Measurements from ENCODE around the gene PLXNB3.

The PLXNB3 gene

GRCh38 chrX:153781428-153782047, 17.5 kb downstream of the PLXNB3 start:
- TF ChIP-seq PBX3 (CRISPR knock-in tag; IDR thresholded peaks at IDR 0.05) = 0 out of 2 replicates have a peak, but pooled peaks have one; percentile 31
- 0 out of 2 replicates have a peak, but pooled peaks have one; percentile 20 for TF ChIP-seq KLF17 (tag by site-specific recombination; IDR thresholded peaks at IDR 0.05)
- no peak for TF ChIP-seq PRDM6 (tag by site-specific recombination; IDR thresholded peaks at IDR 0.05)
- TF ChIP-seq GLIS1 (tag by site-specific recombination; IDR thresholded peaks at IDR 0.05) = peak; percentile 89
- peak; percentile 79 for TF ChIP-seq ZIC2 (tag by site-specific recombination; IDR thresholded peaks at IDR 0.05)
- peak; percentile 66 for TF ChIP-seq GLIS2 (tag by site-specific recombination; IDR thresholded peaks at IDR 0.05)
- peak; percentile 21; the same call in 1 of the 2 replicates for TF ChIP-seq SP2 (tag by site-specific recombination; IDR thresholded peaks at IDR 0.05)
- TF ChIP-seq KLF1 (tag by site-specific recombination; IDR thresholded peaks at IDR 0.05) = peak; percentile 51
- no peak for TF ChIP-seq ZNF157 (tag by site-specific recombination; IDR thresholded peaks at IDR 0.05)
- TF ChIP-seq ZNF585B (tag by site-specific recombination; IDR thresholded peaks at IDR 0.05) = no peak
- TF ChIP-seq ZNF610 (tag by site-specific recombination; IDR thresholded peaks at IDR 0.05; ENCODE audit: borderline replicate concordance) = no peak
- ChIA-PET CTCF (interaction anchor here (1.2 to 2.0 kb wide), 3 partner anchors 12 to 171 kb away, joined by 3 to 10 read pairs (median 3); partner anchors contain the start of gene PLXNB3), POLR2A (interaction anchor here (0.8 to 3.3 kb wide), 5 partner anchors 10 to 154 kb away, joined by 3 to 16 read pairs (median 4); partner anchors contain the start of genes IDH3G, NAA10 and SSR4)
- H3K4me3 ChIP-seq (ENCODE audit: low read depth, low read length) = no peak overlapping the region
- H3K36me3 ChIP-seq (ENCODE audit: control insufficient read depth in 2 of 2, insufficient read depth in 1 of 2, low read length in 2 of 2) = peaks cover 0 to 18% of the 10 kb centered on the region in 2 experiments; a peak in 1 of 3 replicates
- no peaks in the 10 kb centered on the region for H3K9me3 ChIP-seq (ENCODE audit: control insufficient read depth, insufficient read depth, low read depth, low read length)
- no peaks in the 10 kb centered on the region for H3K4me1 ChIP-seq (ENCODE audit: control insufficient read depth, insufficient read depth, low read length)
- no peak overlapping the region for H3K27ac ChIP-seq (ENCODE audit: extremely low read depth, low read depth, low read length)

- Histone ChIP-seq H3K36me3 (ENCODE audit: control insufficient read depth in 2 of 2, insufficient read depth in 1 of 2, low read length in 2 of 2) (peaks cover 0 to 26% of the 10 kb centered on the region in 2 experiments; a peak in 1 of 3 replicates), H3K27ac (ENCODE audit: extremely low read depth, low read depth, low read length) (no peak overlapping the region), H3K4me3 (ENCODE audit: low read depth, low read length) (no peak overlapping the region), H3K9me3 (ENCODE audit: control insufficient read depth, insufficient read depth, low read depth, low read length) (no peaks in the 10 kb centered on the region), H3K4me1 (ENCODE audit: control insufficient read depth, insufficient read depth, low read length) (no peaks in the 10 kb centered on the region)
- ChIA-PET CTCF (interaction anchor here (1.2 to 2.0 kb wide), 3 partner anchors 11 to 170 kb away, joined by 3 to 10 read pairs (median 3); partner anchors contain the start of gene PLXNB3), POLR2A (interaction anchor here (1.2 to 3.3 kb wide), 4 partner anchors 9 to 153 kb away, joined by 3 to 16 read pairs (median 6); partner anchors contain the start of genes IDH3G, NAA10 and SSR4)
- TF ChIP-seq SCRT2 (tag by site-specific recombination; IDR thresholded peaks at IDR 0.05) (peak; percentile 65), SCRT1 (tag by site-specific recombination; IDR thresholded peaks at IDR 0.05; ENCODE audit: borderline replicate concordance) (0 out of 2 replicates have a peak, but pooled peaks have one; percentile 41), GLIS2 (tag by site-specific recombination; IDR thresholded peaks at IDR 0.05) (no peak), ZNF426 (tag by site-specific recombination; IDR thresholded peaks at IDR 0.05) (no peak), ZNF600 (tag by site-specific recombination; IDR thresholded peaks at IDR 0.05) (no peak), PRDM10 (tag by site-specific recombination; IDR thresholded peaks at IDR 0.05) (peak; percentile 65), ZNF658 (tag by site-specific recombination; IDR thresholded peaks at IDR 0.05) (no peak), BCL6B (tag by site-specific recombination; IDR thresholded peaks at IDR 0.05) (no peak), PATZ1 (tag by site-specific recombination; IDR thresholded peaks at IDR 0.05) (0 out of 2 replicates have a peak, but pooled peaks have one; percentile 3)
Observed at GRCh38 chrX:153782313-153782712, 18.3 kb downstream of the PLXNB3 start.
